T-helper 2 cell treated with Interferon-gamma antibody and Interleukin-4, amounts not matched to agents 5 μg/mL and 100 μg/mL, for 36 hours (primary cell): ENCODE results near the gene VTI1A.
"Not testable (repeated sequence)": the region's sequence is repeated elsewhere in the genome, so short reads cannot be mapped to it uniquely, and the experiment has no call there.

Experiments
- DNase-seq: peaks from one replicate; pipeline ENCODE4 v3.0.0; 2021; ENCODE audit warnings: low spot score
- H3K27ac Mint-ChIP-seq: one replicate; pipeline ENCODE4 v1.8.0; 2021; ENCODE audit warnings: mild to moderate bottlenecking, mixed read lengths
- H3K27me3 Mint-ChIP-seq: one replicate; pipeline ENCODE4 v1.8.0; 2021; ENCODE audit warnings: low read depth, mixed read lengths
- H3K36me3 Mint-ChIP-seq: one replicate; pipeline ENCODE4 v1.8.0; 2021; ENCODE audit warnings: low read depth, mixed read lengths
- H3K4me1 Mint-ChIP-seq: one replicate; pipeline ENCODE4 v1.8.0; 2021; ENCODE audit warnings: low read depth, mixed read lengths
- H3K4me3 Mint-ChIP-seq: one replicate; pipeline ENCODE4 v1.8.0; 2022; ENCODE audit warnings: mild to moderate bottlenecking, moderate library complexity, mixed read lengths
- H3K9me3 Mint-ChIP-seq: one replicate; pipeline ENCODE4 v1.8.0; 2021; ENCODE audit warnings: mixed read lengths

VTI1A gene

GRCh38 chr10:112446855-112447619 is at the start of gene VTI1A, which contains the start of gene ZDHHC6:
Gene VTI1A, plus strand, starts transcription at chr10:112447215. Its CDS starts 159 bp downstream, at chr10:112447374.
Gene ZDHHC6, minus strand, starts transcription at chr10:112446914. Its CDS starts 1,478 bp downstream, at chr10:112445436.
- DNase-seq: peak; percentile 83
- H3K4me1 Mint-ChIP-seq: peaks cover 33% of the 10 kb centered on the region
- no peaks in the 10 kb centered on the region for H3K9me3 Mint-ChIP-seq
- H3K27me3 Mint-ChIP-seq: no peaks in the 10 kb centered on the region
- peak within 1 kb of the TSS; percentile 98 for H3K27ac Mint-ChIP-seq
- peaks cover 25% of the 10 kb centered on the region for H3K36me3 Mint-ChIP-seq
- H3K4me3 Mint-ChIP-seq: peak within 1 kb of the TSS; percentile 96

DNA sequence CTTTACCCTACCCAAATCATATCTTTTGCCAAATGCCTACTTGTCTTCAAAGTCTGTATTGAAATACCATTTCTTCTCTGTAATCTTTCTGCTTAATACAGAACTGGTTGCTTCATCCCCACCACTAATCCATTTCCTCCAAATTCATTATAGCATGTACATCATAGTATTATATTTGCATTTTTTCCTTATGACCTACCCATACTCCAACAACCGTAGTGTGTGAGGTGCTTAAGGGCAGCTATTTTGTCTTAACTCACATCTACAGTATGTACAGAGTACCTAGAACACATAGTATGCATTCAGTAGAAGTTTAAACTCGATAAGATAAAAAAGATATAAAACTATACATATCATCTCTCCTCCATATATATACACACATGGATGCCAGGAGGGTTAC is 49.4 kb upstream of the VTI1A start:
- no peaks in the 10 kb centered on the region for H3K9me3 Mint-ChIP-seq
- H3K36me3 Mint-ChIP-seq: peaks cover 16% of the 10 kb centered on the region
- no peak overlapping the region for H3K4me3 Mint-ChIP-seq
- no peak for DNase-seq
- no peak overlapping the region for H3K27ac Mint-ChIP-seq
- H3K4me1 Mint-ChIP-seq: peaks cover 8% of the 10 kb centered on the region
- H3K27me3 Mint-ChIP-seq: no peaks in the 10 kb centered on the region

GRCh38 chr10:112402917-112403316 is 44.1 kb upstream of the VTI1A start:
- H3K4me3 Mint-ChIP-seq: no peak overlapping the region
- H3K9me3 Mint-ChIP-seq: no peaks in the 10 kb centered on the region
- no peak overlapping the region for H3K27ac Mint-ChIP-seq
- no peaks in the 10 kb centered on the region for H3K4me1 Mint-ChIP-seq
- no peaks in the 10 kb centered on the region for H3K27me3 Mint-ChIP-seq
- DNase-seq: no peak
- peaks cover 52% of the 10 kb centered on the region for H3K36me3 Mint-ChIP-seq

GRCh38 chr10:112404617-112405016 is 42.4 kb upstream of the VTI1A start:
- Mint-ChIP-seq H3K4me1 (no peaks in the 10 kb centered on the region), H3K9me3 (no peaks in the 10 kb centered on the region), H3K4me3 (no peak overlapping the region), H3K27ac (no peak overlapping the region), H3K36me3 (peaks cover 62% of the 10 kb centered on the region), H3K27me3 (no peaks in the 10 kb centered on the region)
- no peak for DNase-seq

DNA sequence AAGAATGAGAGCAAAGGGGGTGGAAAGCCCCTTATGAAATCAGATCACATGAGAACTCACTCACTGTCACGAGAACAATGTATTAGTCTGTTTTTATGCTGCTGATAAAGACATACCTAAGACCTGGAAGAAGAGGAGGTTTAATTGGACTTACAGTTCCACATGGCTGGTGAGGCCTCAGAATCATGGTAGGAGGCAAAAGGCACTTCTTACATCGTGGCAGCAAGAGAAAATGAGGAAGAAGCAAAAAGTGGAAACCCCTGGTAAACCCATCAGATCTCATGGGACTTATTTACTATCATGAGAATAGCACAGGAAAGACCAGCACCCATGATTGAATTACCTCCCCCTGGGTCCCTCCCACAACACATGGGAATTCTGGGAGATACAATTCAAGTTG is 40.2 kb upstream of the VTI1A start:
- not testable (repeated sequence) for DNase-seq, H3K27ac Mint-ChIP-seq

GRCh38 chr10:112407696-112408095 is 39.3 kb upstream of the VTI1A start:
- no peak overlapping the region for H3K27ac Mint-ChIP-seq
- no peaks in the 10 kb centered on the region for H3K9me3 Mint-ChIP-seq
- no peak overlapping the region for H3K4me3 Mint-ChIP-seq
- peaks cover 68% of the 10 kb centered on the region for H3K36me3 Mint-ChIP-seq
- DNase-seq: no peak
- no peaks in the 10 kb centered on the region for H3K4me1 Mint-ChIP-seq
- no peaks in the 10 kb centered on the region for H3K27me3 Mint-ChIP-seq

More for the DNA sequence above, 40.2 kb upstream of the VTI1A start:
- H3K27me3 Mint-ChIP-seq, H3K9me3 Mint-ChIP-seq, H3K4me1 Mint-ChIP-seq, H3K4me3 Mint-ChIP-seq: not testable (repeated sequence)
- peaks cover 70% of the 10 kb centered on the region for H3K36me3 Mint-ChIP-seq

DNA sequence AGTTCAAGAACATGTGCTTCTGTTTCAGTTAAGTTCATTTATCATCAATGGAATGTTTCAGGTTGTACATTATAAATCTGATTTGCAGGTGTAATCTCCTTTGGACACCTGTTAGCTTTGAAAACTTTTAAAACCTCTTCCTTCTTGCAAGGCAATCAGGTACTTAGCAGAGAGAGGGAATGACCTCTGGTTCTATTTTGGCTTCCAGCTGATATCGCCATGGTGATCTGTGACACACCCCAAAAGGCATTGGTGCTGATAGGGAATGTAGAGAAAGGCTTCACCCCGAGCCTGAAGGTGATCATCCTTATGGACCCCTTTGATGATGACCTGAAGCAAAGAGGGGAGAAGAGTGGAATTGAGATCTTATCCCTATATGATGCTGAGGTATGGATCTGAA is 37.7 kb upstream of the VTI1A start:
- Mint-ChIP-seq H3K27ac (no peak overlapping the region), H3K9me3 (no peaks in the 10 kb centered on the region), H3K36me3 (peaks cover 66% of the 10 kb centered on the region), H3K27me3 (no peaks in the 10 kb centered on the region), H3K4me3 (no peak overlapping the region), H3K4me1 (no peaks in the 10 kb centered on the region)
- no peak for DNase-seq

GRCh38 chr10:112409755-112410154 is 37.3 kb upstream of the VTI1A start:
- no peaks in the 10 kb centered on the region for H3K27me3 Mint-ChIP-seq
- H3K4me3 Mint-ChIP-seq: no peak overlapping the region
- no peak overlapping the region for H3K27ac Mint-ChIP-seq

GRCh38 chr10:112412696-112413095 is 34.3 kb upstream of the VTI1A start:
- Mint-ChIP-seq H3K36me3 (peaks cover 61% of the 10 kb centered on the region), H3K27ac (no peak overlapping the region), H3K27me3 (no peaks in the 10 kb centered on the region), H3K4me3 (no peak overlapping the region), H3K9me3 (no peaks in the 10 kb centered on the region), H3K4me1 (no peaks in the 10 kb centered on the region)
- no peak for DNase-seq

More at GRCh38 chr10:112409755-112410154, 37.3 kb upstream of the VTI1A start:
- Mint-ChIP-seq H3K9me3 (no peaks in the 10 kb centered on the region), H3K36me3 (peaks cover 63% of the 10 kb centered on the region), H3K4me1 (no peaks in the 10 kb centered on the region)
- no peak for DNase-seq

GRCh38 chr10:112421731-112422130 is 25.3 kb upstream of the VTI1A start:
- Mint-ChIP-seq H3K27me3 (no peaks in the 10 kb centered on the region), H3K27ac (no peak overlapping the region), H3K4me3 (no peak overlapping the region), H3K4me1 (no peaks in the 10 kb centered on the region), H3K36me3 (peaks cover 57% of the 10 kb centered on the region), H3K9me3 (no peaks in the 10 kb centered on the region)
- DNase-seq: no peak

DNA sequence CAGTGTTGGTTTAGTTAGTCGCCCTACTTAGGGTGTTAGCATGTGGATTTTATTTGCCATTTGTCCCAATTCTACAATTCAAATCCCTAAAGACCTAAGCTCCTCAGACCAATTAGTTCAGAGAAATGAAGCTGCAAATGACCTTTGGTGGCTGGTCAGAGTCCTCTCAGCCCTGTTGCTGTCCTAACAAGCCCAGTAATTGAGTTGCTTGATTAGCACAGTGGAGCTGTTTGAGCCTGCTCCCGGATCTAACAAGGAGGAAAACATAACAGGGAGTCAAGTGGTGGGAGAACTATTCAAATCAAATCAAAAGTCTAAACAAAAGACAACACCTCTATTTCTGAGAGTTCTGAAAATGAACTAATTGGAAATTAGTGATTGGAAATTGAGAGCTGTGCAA is 22.4 kb upstream of the VTI1A start:
- H3K27ac Mint-ChIP-seq: no peak overlapping the region
- H3K27me3 Mint-ChIP-seq: no peaks in the 10 kb centered on the region
- no peaks in the 10 kb centered on the region for H3K9me3 Mint-ChIP-seq
- DNase-seq: no peak
- no peak overlapping the region for H3K4me3 Mint-ChIP-seq
- H3K4me1 Mint-ChIP-seq: no peaks in the 10 kb centered on the region
- H3K36me3 Mint-ChIP-seq: peaks cover 58% of the 10 kb centered on the region

DNA sequence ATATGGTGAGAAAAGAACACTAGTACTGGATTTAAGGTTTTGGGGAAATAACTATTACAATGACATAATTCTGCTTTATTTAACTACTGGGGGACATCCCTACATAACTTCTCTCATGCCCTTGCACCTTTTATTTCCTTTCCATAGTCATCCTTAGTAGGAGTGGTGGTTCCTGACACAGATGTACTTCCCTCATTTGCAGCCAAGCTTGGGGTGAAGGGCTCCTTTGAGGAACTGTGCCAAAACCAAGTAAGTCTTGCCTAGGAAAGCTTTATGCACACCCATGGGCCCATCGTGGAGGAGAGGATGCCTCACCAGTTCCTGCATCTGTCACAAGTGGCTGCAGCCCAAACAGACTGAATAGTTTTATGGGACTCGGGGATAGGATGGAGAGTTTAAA is 20.9 kb upstream of the VTI1A start:
- H3K9me3 Mint-ChIP-seq: no peaks in the 10 kb centered on the region
- no peaks in the 10 kb centered on the region for H3K27me3 Mint-ChIP-seq
- no peak for DNase-seq
- H3K27ac Mint-ChIP-seq: no peak overlapping the region
- peaks cover 53% of the 10 kb centered on the region for H3K36me3 Mint-ChIP-seq
- H3K4me1 Mint-ChIP-seq: no peaks in the 10 kb centered on the region
- H3K4me3 Mint-ChIP-seq: no peak overlapping the region

DNA sequence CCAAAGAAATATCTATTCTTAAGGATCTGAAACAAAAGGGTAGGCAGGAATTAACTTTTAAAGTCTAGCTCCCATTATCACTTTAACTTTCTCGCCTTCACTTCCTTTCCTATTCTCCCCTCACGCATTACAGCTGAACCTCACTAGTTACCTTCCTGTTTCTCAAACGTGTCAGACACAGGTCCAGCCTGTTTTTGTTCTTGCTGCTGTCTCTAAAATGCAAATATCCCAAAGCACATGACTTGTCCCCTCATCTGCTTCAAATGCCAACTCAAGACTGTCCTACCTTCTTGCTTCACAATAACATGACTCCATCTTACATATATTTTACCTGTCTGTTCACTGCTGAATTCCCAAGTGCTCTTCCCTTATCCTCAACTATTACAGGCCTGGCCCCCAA is 17.9 kb upstream of the VTI1A start:
- Mint-ChIP-seq H3K4me3 (no peak overlapping the region), H3K36me3 (peaks cover 53% of the 10 kb centered on the region), H3K9me3 (no peaks in the 10 kb centered on the region), H3K27ac (no peak overlapping the region), H3K27me3 (no peaks in the 10 kb centered on the region), H3K4me1 (no peaks in the 10 kb centered on the region)
- no peak for DNase-seq

DNA sequence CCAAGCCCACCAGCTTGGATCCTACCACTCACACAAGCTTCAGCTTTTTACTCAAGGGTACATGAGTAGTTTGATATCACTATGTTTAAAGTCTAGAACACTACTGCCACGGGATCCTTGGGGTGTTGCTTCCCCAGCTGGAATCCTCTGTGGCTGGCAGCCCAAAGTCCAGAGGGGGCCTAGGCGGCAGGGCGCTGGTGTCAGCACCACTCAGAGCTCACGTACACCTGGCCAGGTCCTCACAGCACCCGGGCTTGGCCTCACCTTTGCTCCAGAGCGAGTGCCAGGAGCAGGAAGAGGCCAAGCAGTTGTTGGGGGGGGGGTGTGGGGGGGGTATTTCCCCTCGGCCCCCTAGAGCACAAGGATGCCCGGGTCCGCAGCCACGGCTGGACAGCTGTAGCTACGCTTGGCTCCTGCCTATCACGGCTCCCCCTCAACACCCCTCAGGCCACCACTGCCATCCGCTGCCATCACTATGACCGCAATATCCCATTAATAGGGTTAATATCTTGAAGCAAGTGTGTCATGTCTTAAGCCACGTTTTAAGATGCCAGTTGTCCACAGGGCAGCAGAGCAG is 17.3 kb upstream of the VTI1A start:
- Mint-ChIP-seq H3K27ac (no peak overlapping the region), H3K4me1 (no peaks in the 10 kb centered on the region), H3K36me3 (peaks cover 49% of the 10 kb centered on the region), H3K4me3 (no peak overlapping the region), H3K9me3 (no peaks in the 10 kb centered on the region), H3K27me3 (no peaks in the 10 kb centered on the region)
- DNase-seq: no peak
